Smooth muscle cell (in vitro differentiated cells): ENCODE measurements around the gene PTH1R. TPM values are rescaled to one million over a fixed set of nuclear protein-coding genes. Genes with fewer than 3 reads are reported as not detected.
A peak's percentile ranks its signal among the peaks of the same experiment; 100 is the strongest.

Experiments used
- DNase-seq: peaks from one replicate; lab custom pipeline; 2025; ENCODE audit not compliant: unreplicated experiment; lab: John Stamatoyannopoulos, UW
- H2AFZ ChIP-seq: fragments of 200-600 bp; sonication (generic); 2 replicates; pipeline ENCODE4 v1.6.0; 2016; ENCODE audit warnings: antibody characterized with exemption, low read depth, mild to moderate bottlenecking
- H3F3A ChIP-seq: fragments of 200-600 bp; sonication (generic); 2 replicates; pipeline ENCODE4 v1.6.0; 2017; ENCODE audit warnings: antibody characterized with exemption, low read depth
- H3K27ac ChIP-seq: fragments of 200-600 bp; sonication (generic); 2 replicates; pipeline ENCODE4 v1.5.1; 2016; ENCODE audit warnings: low read depth, mild to moderate bottlenecking
- H3K27me3 ChIP-seq: fragments of 200-600 bp; sonication (generic); 2 replicates; pipeline ENCODE4 v1.6.1; 2016; ENCODE audit warnings: low read depth, mild to moderate bottlenecking
- H3K36me3 ChIP-seq: fragments of 200-600 bp; sonication (generic); 2 replicates; pipeline ENCODE4 v1.5.1; 2016; ENCODE audit warnings: low read depth
- H3K4me1 ChIP-seq: fragments of 200-600 bp; sonication (generic); 2 replicates; pipeline ENCODE4 v1.5.1; 2016; ENCODE audit warnings: low read depth
- H3K4me2 ChIP-seq: fragments of 200-600 bp; sonication (generic); 2 replicates; pipeline ENCODE4 v1.6.0; 2016; ENCODE audit warnings: mild to moderate bottlenecking
- H3K4me3 ChIP-seq: fragments of 200-600 bp; sonication (generic); 2 replicates; pipeline ENCODE4 v1.5.1; 2016; ENCODE audit warnings: mild to moderate bottlenecking
- H3K79me2 ChIP-seq: fragments of 200-600 bp; sonication (generic); 2 replicates; pipeline ENCODE4 v1.6.0; 2016; ENCODE audit warnings: low read depth, mild to moderate bottlenecking
- H3K9ac ChIP-seq: fragments of 200-600 bp; sonication (generic); 2 replicates; pipeline ENCODE4 v1.6.0; 2016; ENCODE audit warnings: low read depth
- H3K9me3 ChIP-seq: fragments of 200-600 bp; sonication (generic); replicated peaks from 2 replicates; pipeline ENCODE4 v1.5.1; 2016; ENCODE audit warnings: low read depth
- H4K20me1 ChIP-seq: fragments of 200-600 bp; sonication (generic); 2 replicates; pipeline ENCODE4 v1.6.0; 2016; ENCODE audit warnings: low read depth
- CTCF ChIP-seq: fragments of 200-600 bp; sonication (generic); IDR thresholded peaks from 2 replicates; pipeline ENCODE4 v1.5.1; 2017; ENCODE audit warnings: borderline replicate concordance, mild to moderate bottlenecking, antibody characterized with exemption; ENCODE audit not compliant: insufficient read depth, poor library complexity, severe bottlenecking
- WGBS: methylation state at CpG from one replicate; pipeline ENCODE4 v1.1.7; 2016; ENCODE audit warnings: low lambda C conversion rate; 5-methylcytosine and 5-hydroxymethylcytosine counted together
- polyA plus RNA-seq: library from polyadenylated mRNA; unstranded; fragments of >200 nt; fragmentation: Nextera tagmentation; extraction: Ambion mirVana; gene quantifications from 2 replicates; pipeline ENCODE4 v1.2.1, GENCODE V29; 2016
- total RNA-seq: library from RNA; depleted of rRNA; stranded (reverse); fragments of >200 nt; gene quantifications from 2 replicates; pipeline ENCODE4 v1.2.3, GENCODE V29; 2014

PTH1R gene
- total and polyA plus RNA-seq, 2 experiments from 2014 or later = 17.7 to 50.6 TPM

- no peaks in the 10 kb centered on the region for H3K27me3 ChIP-seq
- no peaks in the 10 kb centered on the region for H3K36me3 ChIP-seq
- no peak overlapping the region for H2AFZ ChIP-seq
- no peak for DNase-seq
- no peaks in the 10 kb centered on the region for H4K20me1 ChIP-seq
- no peaks in the 10 kb centered on the region for H3K79me2 ChIP-seq
- no peaks in the 10 kb centered on the region for H3K9me3 ChIP-seq
- no peak for TF ChIP-seq CTCF
- H3F3A ChIP-seq = no peaks in the 10 kb centered on the region
- H3K4me1 ChIP-seq = peaks cover 7% of the 10 kb centered on the region
- no peak overlapping the region for H3K27ac ChIP-seq
- H3K4me3 ChIP-seq = no peak overlapping the region
- H3K4me2 ChIP-seq = no peak overlapping the region
- no peak overlapping the region for H3K9ac ChIP-seq
- 74% methylated on average over 5 of the region's 5 CpGs for WGBS
Measured at GRCh38 chr3:46873521-46873920, 4.0 kb upstream of the PTH1R start.

DNA sequence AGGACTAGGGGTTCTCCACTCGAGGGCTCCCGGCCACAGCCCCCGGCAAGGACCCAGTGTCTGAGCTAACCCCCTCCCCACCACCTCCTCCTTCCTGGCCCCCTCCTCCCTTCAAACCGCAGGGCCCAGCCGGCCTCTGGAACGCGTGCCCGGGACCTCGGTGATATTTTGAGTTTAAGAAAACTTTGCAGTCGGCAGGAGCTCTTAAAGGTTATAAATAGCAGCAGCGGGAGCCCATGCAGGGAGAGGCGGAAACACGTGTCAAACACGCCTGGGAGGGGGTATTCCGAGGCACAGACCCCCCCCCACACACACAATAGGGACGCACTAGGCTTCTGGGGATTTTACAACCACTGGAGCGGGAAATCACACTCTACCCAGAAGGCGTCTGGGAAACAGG is 3.1 kb upstream of the PTH1R start:
- Histone ChIP-seq H3K9ac (no peak overlapping the region), H3K9me3 (no peaks in the 10 kb centered on the region), H3K27ac (no peak overlapping the region), H2AFZ (no peak overlapping the region), H3K36me3 (no peaks in the 10 kb centered on the region), H4K20me1 (no peaks in the 10 kb centered on the region), H3K4me1 (peaks cover 16% of the 10 kb centered on the region), H3K27me3 (no peaks in the 10 kb centered on the region), H3K79me2 (no peaks in the 10 kb centered on the region), H3F3A (no peaks in the 10 kb centered on the region), H3K4me3 (no peak overlapping the region), H3K4me2 (peak overlapping the region; percentile 30)
- TF ChIP-seq CTCF = no peak
- 44% methylated on average over 18 of the region's 18 CpGs for WGBS
- no peak for DNase-seq

DNA sequence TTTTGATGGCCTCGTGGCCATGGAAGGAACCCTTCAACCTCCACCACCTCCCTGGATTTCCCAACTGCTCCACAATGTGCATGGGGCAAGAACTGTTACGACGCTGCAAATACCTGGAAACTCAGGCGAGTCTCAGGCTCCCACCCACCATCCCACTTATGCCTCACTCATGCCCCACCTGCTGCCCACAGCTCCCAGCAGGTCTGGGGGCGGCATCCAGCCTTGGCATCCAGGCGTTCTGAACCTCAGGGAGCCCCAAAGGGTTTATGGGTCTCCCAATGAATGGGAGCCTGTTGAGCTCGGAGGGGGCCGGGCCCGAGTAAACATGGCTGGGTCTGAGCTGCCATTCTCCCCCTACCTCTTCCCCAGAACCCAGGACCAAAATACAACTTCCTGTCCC is 2.0 kb upstream of the PTH1R start:
- peaks cover 16% of the 10 kb centered on the region for H3K4me1 ChIP-seq
- no peaks in the 10 kb centered on the region for H3K79me2 ChIP-seq
- no peak overlapping the region for H3K27ac ChIP-seq
- H2AFZ ChIP-seq = no peak overlapping the region
- TF ChIP-seq CTCF = no peak
- H3K4me2 ChIP-seq = no peak overlapping the region
- 98% methylated on average over 9 of the region's 9 CpGs for WGBS
- no peaks in the 10 kb centered on the region for H3F3A ChIP-seq
- no peak overlapping the region for H3K9ac ChIP-seq
- H3K4me3 ChIP-seq = no peak overlapping the region
- no peaks in the 10 kb centered on the region for H3K9me3 ChIP-seq
- DNase-seq = no peak
- no peaks in the 10 kb centered on the region for H3K27me3 ChIP-seq
- no peaks in the 10 kb centered on the region for H4K20me1 ChIP-seq
- no peaks in the 10 kb centered on the region for H3K36me3 ChIP-seq
